DMS53 (cell line): Measurements from ENCODE around the gene ZNF511.
"Not testable (repeated sequence)": the region's sequence is repeated elsewhere in the genome, so short reads cannot be mapped to it uniquely, and the experiment has no call there.

ENCODE experiments used
- DNase-seq: peaks from one replicate; lab custom pipeline; 2025; lab: John Stamatoyannopoulos, UW

The ZNF511 gene

DNA sequence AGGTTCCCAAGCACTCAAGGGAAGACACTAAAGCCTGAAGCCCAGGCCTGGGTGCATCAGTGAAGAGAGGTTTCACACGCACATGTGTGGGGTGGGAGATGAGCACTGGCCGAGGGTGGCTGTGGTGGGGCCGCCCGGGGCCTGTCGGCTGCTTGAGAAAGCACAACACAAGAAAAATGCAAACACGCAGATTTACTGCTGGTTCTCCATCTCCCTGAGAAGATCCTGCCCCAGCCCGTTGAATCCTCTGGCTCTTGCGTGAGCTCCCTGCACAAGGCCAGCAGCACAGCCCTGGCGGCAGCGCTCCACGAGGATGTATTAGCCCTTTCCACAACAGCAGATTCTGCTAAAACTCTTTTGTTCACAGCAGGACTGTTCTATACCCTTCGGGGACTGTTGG is 6.2 kb downstream of the ZNF511 start:
- no peak for DNase-seq

DNA sequence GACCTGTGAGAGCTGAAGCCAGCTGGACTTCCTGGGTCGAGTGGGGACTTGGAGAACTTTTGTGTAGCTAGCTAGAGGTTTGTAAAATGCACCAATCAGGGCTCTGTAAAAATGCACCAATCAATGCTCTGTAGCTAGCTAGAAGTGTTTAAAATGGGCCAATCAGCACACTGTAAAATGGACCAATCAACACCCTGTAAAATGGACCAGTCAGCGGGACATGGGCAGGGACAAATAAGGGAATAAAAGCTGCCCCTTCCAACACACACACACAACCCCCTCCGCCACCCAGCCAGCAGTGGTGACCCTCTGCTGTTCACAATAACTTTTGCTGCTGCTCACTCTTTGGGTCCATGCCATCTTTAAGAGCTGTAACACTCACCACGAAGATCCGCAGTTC is 7.1 kb downstream of the ZNF511 start:
- no peak for DNase-seq

DNA sequence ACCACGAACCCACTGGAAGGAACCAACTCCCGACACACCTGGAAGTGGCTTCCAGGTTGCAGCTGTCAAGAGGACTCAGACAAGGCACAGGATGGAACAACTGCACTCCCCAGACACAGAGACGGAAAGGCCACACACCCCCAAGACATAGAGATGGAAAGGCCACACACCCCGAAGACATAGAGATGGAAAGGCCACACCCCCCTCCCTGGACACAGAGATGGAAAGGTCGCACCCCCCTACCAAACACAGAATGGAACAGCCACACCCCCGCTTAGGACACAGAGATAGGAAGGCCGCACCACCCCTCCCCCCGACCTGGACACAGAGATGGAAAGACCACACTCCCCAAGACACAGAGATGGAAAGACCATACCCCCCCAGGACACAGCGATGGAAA is 7.6 kb downstream of the ZNF511 start:
- DNase-seq, result no peak

DNA sequence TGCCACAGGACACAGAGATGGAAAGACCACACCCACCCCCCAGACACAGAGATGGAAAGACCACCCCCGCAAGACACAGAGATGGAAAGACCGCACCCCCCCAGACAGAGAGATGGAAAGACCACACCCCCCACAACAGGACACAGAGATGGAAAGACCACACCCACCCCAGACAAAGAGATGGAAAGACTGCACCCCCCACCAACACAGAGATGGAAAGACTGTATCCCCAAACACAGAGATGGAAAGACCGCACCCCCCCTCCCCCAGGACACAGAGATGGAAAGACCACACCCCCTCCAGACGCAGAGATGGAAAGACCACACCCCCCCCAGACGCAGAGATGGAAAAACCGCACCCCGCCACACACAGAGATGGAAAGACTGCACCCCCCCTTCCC is 8.0 kb downstream of the ZNF511 start:
- DNase-seq, result no peak

DNA sequence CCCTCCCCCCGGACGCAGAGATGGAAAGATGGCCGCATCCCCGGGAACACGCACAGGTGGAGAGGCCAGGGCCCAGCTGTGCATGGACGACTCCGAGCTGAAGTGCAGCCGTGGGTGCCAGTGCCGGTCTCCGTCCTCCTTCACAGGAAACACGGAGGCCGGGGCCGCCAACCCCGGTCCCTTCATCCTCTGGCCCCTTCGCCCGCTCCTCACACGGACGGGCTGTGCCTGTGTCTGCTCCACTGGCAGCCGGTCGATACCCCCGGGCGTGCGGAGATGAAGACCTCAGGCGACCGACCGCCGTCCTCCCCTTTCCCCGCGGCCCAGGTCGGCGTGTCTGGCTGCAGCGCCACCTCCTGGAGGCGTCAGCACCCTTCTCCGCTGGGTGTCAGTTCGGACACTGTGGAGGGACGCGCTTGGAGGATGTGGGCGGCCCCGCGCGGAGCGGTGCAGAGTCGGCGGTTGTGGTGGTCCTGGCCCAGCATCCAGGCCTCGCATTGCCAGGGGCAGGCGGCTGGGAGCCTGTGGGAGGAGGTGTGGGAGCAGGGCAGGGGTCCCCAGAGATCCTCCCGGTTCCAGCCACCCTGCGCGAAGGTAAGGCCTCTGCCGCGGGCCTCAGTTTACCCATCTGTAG is 9.9 kb downstream of the ZNF511 start:
- peak; percentile 92 for DNase-seq

DNA sequence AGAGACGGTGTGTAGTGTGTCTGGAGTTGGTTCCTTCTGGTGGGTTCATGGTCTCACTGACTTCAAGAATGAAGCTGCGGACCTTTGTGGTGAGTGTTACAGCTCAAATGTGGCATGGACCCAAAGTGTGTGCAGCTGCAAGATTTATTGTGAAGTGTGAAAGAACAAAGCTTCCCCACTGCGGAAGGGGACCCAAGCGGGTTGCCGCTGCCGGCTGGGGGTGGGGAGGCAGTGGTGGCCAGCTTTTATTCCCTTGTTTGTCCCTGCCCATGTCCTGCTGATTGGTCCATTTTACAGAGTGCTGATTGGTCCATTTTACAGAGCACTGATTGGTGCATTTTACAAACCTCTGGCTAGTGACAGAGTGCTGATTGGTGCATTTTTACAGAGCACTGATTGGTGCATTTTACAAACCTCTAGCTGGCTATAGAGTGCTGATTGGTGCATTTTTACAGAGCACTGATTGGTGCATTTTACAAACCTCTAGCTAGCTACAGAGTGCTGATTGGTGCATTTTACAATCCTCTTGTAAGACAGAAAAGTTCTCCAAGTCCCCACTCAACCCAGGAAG is 12.2 kb downstream of the ZNF511 start:
- peak; percentile 37 for DNase-seq

DNA sequence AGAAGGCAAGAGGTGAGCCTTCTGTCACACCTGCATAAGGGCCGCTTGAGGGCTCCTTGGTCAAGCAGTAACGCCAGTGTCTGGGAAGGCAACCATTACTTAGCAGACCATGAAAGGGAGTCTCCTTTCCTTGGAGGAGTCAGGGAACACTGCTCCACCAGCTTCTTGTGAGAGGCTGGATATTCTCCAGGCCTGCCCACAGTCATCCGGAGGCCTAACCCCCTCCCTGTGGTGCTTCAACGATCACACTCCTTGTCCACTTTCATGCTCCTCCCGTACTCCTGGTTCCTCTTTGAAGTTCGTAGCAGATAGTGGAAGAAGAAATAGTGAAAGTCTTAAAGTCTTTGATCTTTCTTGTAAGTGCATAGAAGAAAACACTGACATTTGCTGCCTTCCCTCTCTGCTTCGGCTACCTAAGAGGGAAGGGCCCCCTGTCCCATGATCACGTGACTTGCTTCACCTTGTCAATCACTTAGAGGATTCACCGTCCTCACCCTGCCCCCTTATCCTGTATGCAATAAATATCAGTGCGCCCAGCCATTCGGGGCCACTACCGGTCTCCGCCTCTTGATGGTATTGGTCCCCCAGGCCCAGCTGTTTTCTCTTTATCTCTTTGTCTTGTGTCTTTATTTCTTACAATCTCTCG is 13.5 kb downstream of the ZNF511 start:
- DNase-seq, result not testable (repeated sequence)

DNA sequence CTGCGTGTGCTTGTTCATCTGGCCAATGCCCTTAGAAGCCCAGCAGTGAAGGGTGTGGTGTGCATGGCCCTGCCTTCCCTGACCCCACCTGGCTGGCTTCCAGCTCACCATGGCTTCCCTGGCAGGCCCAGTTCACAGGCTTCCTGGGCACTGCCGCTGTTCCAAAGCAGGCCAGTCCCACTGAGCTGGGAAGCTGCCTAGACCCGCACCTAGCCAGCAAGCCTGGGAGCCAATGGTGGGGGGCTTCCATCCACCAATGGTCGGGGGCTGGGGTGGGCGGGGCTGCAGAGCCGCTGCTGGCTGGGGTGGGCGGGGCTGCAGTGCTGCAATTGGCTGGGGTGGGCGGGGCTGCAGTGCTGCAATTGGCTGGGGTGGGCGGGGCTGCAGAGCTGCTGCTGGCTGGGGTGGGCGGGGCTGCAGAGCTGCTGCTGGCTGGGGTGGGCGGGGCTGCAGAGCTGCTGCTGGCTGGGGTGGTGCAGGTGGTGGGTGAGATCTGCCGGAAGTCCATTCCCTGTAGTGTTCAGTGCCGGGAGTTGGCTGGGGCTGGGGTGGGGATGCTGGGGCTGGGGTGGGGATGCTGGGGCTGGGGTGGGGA is 15.6 kb downstream of the ZNF511 start:
- DNase-seq, result peak; percentile 90

DNA sequence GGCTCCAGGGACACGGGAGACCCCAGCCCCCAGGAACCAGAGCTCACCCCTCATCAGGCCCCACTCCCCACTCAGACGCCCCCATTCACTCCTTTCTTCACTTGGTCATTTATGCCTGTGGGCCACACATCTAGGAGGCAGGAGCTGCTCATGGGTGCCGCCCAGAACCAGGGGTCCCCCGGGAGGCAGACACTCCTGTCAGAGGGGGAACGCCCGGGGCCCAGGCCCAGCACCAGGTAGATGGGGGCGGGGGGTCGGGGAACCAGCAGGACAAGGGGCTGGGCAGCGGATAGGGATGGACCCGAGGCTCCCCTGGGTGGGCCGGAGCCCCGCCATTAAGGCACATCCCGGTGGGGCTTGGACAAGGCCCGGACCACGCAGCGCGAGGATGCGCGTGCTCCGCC is 16.1 kb downstream of the ZNF511 start:
- peak; percentile 59 for DNase-seq

DNA sequence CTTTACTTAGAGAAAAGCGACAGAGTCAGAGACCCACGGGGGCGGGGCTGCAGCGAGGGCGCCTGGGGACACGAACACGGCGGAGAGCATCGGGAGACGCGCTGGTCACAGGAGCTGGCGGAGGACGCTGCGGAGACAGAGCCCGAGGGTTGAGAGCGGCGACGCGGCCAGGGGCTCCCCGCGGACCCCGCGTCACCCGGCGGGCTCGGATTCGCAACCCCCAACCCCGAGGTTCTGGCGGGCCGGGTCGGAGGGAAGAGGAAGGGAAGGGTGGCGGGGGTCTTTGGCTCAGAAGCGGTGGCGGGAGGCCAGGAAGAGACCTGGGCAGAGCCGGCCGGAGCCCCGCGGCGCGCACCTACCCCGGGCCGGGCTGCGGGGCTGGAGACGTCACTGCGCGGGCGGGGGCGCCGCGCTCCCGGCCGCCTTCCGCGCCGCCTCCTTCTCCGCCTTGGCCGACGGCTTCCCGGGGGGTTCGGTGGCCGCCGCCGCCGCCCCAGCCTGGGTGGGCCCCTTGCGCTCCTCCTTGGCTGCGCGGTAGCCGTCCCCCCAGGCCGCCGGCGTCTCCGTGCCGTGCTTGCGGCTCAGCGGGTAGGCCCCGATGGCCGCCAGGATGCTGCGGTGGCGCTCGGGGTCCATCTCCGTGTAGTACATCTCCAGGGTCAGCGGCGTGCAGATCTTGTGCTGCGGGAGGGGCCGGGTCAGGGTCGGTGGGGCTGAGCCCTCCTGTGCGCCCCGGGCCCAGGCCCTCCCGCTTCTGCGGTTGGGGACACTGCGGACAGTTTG is 16.9 kb downstream of the ZNF511 start:
- peak; percentile 67 for DNase-seq

DNA sequence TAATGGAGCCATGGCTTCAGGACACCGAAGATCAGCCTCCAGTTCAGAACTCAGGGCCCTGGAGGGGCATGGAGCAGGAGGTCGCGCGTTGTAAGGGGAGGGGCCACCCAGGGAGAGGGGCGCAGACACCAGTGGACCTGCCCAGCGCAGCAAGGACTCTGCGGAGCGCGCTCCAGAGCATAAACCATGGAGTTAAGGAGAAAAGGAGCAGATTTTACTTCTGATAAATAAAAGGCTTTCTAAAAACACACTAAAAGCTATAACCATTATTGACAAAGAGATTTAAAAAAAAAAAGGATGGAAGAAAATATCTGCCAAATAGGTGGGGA is 17.5 kb downstream of the ZNF511 start:
- DNase-seq, result no peak

DNA sequence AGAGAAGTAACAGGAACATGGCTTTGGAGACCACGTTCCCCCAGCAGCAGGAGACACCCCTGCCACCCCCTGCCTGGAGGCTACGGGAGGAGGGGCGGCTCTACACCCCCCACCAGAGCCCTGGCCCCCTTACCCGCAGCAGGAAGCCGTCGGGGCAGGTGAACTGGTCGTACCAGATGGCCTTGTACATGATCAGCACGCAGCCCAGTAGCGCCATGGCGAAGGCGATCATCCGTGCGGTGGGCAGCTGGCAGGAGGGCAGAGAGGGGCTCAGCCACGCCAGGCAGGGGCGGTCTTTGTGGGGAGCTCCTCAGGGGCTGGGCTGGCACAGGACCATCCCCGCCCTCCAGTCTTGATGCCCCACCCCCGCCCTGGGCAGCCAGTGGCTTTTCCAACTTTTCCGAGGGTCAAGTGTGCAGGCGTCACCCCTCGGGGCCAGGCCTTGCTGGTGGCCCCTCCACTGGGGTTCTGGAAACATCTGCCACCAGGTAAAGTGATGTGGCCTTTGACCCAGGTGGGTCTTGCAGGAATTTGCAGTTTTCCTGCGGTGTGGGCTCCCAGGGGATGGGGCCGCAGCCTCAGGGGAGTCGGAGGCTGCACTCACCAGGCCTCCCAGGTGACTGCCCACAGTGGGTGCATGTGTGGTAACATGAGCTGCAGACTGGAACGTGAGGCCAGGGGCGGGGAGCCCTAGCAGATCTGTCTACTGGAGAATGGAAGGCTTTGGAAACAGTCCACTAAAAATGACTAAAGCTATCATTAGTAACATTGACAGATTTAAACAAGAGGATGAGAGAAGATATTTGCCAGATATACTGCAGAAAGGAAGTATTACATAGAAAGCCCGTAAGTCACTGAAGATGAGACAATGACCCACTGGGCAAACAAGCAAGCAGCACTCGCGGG is 18.3 kb downstream of the ZNF511 start:
- DNase-seq, result peak; percentile 62

DNA sequence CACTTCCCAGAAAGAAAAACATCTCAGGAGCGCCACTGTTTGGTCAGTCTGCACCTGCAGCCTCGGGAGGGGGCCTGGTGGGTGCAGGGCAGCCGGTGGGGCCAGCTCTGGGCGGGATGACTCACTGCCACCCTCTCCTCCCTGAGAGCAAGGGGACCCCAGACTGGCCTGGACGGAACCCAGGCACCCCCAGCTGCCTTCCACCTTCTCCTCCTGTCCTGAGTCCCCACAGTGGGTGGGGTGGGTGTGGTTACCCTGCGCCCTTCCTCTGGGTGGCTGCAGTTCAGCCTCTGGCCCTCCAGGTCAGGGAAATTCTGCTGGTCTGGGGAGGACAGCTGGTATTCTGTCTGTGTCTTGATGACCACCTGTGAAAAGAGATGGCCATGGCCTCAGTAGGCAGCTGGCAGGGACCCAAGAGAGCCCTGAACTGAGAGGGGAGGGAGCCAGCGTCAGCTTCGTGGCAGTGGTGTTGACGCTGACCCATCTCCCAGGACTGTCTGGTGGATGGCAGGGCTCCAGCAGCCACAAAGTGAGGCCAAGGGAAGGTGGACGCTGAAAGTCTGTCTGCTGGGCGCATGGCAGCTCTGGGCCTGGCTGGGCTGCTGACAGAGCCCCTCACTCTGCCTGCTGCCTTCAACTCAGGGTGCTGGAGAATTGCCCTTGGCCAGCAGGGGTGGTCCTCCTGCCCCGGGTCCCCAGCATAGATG is 19.1 kb downstream of the ZNF511 start:
- DNase-seq, result peak; percentile 62

DNA sequence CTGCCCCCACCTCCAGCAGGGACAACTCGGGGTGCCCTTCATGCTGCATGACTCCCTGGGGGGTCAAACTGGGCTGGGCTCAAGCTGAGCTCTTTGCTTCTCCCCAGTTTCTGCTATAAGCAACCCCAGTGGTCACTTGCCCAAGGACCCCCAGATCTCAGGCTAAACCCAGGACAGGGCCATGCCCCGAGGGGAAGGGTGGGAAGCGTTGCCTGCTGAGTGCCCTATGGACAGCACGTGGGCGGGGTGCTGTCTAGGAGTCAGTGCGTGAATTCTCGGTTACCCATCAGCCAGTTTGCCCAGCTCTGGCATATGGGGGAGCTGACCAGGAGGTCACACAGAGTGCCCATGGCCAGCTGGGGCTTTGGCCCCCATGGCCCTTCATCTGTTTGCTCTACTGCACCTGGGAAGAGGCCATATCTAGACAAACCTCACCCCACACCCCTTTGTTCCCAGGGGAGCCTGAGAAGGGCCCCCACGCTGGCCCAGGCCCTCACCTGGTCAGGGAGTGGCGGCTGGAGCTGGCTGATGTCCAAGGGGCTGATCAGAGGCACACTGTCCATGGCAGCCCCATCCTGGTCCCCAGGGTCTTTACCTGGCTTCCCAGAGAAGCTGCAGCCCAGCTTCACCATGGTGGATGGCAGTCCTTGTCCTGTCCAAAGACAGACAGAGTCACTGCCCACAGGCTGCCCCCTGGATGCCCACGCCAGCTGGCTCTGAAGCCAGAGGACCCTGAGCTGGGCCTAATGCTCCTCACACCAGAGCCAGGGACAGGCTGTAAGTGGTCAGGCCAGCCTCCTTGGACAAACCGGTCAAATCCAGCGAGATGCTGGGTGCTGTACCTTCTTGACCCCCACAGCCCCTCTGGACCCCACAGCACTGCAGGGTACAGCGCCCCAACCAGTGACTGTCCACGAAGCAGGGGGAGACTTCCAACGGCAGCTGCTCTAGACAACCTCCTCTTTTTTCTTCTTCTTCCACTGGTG is 19.9 kb downstream of the ZNF511 start:
- no peak for DNase-seq

DNA sequence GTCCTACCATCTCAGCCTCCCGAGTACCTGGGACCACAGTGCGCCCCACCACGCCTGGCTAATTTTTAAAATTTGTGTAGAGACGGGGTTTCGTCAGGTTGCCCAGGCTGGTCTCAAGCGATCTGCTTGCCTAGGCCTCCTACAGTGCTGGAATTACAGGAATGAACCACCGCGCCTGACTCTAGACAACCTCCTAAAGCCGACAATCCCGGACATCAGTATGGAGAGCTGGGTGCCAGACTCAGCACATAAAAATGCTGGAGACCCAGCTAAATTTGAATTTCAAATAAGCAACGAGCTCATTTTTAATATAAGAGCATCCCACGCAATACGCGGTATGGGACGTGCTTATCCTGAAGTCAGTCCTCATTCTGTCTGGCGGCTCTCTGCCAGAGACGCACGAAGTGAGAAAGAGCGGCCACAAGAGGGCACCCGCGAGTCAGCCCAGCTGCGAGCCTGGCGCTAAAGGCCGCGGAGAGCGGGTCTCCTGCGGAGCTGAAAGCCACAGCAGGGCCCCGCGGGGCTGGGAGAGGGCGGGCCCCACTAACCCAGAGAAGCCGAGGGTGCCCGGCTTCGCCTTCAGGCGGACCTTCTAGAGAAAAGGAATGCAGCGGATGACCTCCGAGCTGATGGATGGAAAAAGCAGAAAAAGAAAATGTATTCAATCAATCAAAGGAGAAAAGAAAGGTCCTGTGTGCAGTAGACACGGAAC is 20.9 kb downstream of the ZNF511 start:
- peak; percentile 92 for DNase-seq

DNA sequence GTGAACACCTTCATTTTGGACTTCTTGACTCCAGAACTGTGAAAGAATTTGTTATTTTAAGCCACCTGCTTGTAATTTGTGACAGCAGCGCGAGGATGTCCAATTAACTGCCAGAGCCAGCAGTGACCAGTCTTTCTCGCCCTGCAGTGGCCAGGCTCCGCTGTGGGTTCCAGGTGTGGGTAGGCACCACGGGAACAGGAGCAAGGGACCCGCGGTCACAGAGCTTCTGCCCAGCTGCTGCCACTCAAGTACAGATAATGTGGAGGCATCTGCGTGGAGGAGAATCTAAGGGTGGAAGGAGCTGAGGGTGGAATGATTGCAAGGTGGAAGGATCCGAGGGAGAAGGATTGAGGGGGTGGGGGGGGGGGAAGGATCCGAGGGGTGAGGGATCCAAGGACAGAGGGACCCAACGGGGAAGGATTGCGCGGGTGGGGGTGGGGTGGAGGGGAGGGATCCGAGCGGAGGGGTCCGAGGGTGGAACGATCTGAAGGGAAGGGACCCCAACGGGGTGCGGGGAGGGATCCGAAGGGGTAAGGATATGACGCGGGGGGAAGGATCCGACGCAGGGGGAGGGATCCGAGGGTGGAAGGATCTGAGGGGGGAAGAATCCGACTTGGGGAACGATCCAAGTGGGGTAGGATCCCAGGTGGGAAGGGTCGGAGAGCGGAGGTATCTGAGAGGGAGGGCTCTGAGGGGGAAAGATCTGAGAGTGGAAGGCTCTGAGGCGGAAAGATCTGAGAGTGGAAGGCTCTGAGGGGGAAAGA is 24.4 kb downstream of the ZNF511 start:
- DNase-seq, result no peak

DNA sequence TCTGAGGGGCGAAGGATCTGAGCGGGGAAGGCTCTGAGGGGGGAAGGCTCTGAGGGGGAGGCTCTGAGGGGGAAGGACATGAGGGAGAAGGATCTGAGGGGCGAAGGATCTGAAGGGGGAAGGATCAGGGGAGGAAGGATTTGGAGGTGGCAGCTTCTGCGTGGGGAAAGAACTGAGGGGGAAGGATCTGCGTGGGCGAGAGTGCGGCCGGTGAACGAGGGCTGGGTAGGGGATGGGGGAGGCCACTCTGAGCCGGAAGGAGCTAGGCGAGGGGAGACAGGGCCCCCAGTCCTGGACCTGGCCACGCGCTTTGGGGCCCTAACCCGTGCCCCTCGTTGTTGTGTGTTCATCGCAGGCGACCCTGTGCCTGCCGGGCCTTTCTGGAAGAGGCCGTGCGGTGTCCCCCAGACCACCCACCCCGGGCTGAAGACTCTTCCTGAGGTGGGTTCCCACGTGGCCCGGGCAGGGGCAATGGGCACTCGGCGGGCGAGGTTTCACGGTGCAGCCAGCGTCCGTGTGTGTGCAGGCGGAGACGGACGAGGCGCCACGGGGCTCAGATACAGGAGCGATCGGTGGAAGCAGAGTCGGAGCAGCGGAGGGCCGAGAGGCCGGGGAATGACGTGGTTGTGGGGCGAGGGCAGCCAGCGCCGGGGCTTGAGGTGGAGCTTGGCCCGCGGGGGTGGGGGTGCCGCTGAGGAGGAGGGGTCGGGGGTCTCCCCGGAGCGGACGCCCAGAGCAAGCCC is 26.0 kb downstream of the ZNF511 start:
- peak; percentile 80 for DNase-seq
